GM19099 (cell line): Measurements from ENCODE around the gene CFAP161.

Source experiments
- POLR2A ChIP-seq: IDR thresholded peaks from 3 replicates; pipeline ENCODE4 v1.6.1; 2011; ENCODE audit warnings: low read depth; ENCODE audit not compliant: insufficient read length; ENCODE audit errors: extremely low read depth

CFAP161 gene

DNA sequence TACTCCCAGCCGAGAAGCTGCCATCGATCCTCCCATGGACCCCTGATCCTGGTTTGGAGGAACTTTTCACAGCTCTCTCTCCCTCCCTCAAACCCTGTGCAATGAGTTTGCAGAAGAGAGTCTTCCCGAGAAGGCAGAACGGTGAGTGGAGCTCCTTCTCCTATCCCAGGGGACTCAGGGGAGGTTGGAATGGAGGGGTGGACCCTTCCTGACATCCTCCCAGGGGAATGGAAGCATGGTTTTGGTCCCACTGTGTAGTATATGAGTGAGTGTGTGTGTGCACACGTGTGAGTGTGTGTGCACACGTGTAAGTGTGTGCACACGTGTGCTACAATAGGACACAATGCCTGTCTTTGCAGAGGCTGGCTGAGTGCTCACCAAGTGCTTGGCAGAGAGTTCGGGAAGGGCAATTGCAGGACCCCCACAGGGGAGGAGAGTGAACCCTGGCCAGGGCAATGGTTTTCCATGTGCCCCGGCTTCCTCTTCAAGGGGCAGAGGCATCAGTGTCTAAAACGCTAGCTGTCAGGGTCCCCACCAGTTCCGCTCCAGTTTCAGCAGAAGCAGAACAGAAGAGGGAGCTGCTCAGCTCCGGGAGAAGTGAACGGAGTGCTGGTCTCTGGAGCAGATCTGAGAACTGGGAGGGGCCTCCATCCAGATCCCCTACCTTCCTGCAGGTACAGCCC, 48.8 kb downstream of the CFAP161 start:
- TF ChIP-seq POLR2A = no peak

- no peak for TF ChIP-seq POLR2A
Observed at GRCh38 chr15:81183439-81183775, 49.3 kb downstream of the CFAP161 start.

- TF ChIP-seq POLR2A = no peak
Observed at GRCh38 chr15:81184188-81184587, 50.1 kb downstream of the CFAP161 start.

DNA sequence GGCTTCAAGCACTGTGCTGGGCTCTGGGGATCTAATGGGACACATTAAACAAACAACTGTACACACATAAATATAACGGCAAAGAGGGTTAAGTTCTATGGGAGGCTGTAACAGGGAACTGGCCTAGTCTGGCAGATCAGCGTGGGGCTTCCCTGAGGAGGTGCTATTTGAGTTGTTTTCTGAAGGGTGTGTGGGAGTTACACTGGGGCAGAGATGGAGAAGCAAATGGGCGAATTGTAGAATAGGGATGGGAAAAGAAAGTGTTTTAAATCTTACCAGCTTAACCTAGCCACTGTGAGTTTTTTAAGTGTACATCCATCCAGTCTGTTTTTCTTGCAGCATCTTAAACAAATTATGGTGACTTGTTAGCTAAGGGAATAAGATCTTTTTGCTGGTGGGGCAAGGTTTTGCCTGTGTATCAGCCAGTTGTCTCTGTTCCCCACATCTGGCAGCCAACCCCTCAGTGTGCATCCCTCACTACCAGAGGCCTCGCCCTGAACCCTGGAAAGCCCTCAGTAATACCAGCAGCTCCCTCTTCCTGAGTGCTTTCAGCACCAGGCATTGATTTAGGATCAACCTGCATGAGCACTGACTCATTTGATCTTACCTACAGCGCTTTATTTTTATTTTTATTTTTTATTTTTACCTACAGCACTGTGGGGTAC, 51.7 kb downstream of the CFAP161 start:
- no peak for TF ChIP-seq POLR2A

GRCh38 chr15:81188354-81188753, 54.3 kb downstream of the CFAP161 start:
- TF ChIP-seq POLR2A = no peak

- no peak for TF ChIP-seq POLR2A
Observed at GRCh38 chr15:81189583-81190283, 55.7 kb downstream of the CFAP161 start.

DNA sequence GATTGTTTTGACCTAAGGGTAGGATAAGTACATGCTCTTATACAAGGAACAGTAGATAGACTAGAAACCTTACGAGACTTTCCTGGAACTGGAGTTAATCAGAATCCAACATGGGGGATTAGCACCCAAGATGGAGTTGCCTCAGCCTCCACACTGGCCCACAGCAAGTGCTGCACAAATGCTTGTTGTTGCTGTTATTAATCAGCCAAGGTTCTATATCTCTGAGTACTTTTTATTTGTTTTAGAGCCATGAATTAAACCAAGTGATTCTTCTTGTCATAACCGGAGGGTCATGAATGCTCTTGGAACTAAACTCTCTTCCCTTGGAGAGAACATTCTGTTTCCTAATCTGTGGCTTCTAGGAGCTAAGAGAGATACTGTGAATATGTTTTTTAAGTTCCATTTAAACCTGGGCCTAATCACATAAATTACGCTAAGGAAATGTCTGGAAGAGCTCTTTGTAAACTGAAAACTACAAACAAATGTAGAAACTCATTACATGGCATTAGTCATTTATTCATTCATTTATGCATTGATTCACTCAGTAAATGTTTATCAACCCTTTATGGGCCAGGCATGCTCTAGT, 56.9 kb downstream of the CFAP161 start:
- no peak for TF ChIP-seq POLR2A

GRCh38 chr15:81191701-81192100, 57.6 kb downstream of the CFAP161 start:
- TF ChIP-seq POLR2A = no peak

- no peak for TF ChIP-seq POLR2A
Observed at GRCh38 chr15:81194723-81195122, 60.7 kb downstream of the CFAP161 start.

DNA sequence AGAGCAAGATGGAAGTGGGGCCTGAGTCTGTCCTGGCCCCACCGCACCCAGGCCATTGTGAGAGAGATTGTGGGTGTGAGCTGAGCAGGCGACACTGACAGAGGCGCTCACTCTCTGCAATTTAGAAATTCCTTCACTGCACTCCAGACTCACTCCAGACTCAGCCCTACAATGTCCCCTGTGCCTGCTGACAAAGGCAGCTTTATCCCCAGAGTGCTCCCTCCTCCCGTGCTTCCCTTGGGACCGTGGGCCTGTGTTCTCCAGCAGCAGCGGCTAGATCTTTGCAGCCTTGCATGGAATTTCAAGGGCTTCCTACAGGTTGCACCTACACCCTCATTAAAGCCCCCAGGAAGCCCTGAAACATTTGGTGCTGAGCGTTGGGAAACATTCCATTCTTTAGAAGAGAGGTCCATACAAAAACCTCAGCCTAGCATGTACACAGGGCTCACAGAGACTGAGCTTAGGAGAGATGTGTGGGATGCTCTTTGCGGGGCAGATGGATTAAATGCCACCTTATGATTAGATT, 61.3 kb downstream of the CFAP161 start:
- TF ChIP-seq POLR2A = no peak

GRCh38 chr15:81196576-81197254, 62.6 kb downstream of the CFAP161 start, which contains the start of gene IL16:
Gene IL16, plus strand, starts transcription at chr15:81196879. Its CDS starts 28,521 bp downstream, at chr15:81225400.
- no peak for TF ChIP-seq POLR2A

DNA sequence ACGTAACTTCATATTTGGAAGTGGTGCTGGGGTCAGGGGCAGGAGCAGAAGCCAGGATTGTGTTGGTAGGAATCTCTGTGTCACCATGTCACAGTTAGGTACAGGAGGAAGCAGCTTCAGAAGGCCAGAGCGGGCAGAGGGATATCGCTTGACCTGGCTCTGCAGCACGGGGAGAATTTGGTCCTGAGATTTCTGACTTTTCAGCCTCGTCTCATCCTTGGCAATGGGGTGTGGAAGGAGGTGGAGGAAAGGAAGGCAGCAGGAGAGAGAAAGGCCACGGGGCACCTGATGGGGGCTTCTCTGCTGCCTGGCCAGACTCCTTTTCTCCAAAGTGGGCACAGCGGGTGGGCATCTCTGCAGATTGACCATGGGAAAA, 63.2 kb downstream of the CFAP161 start:
- no peak for TF ChIP-seq POLR2A

DNA sequence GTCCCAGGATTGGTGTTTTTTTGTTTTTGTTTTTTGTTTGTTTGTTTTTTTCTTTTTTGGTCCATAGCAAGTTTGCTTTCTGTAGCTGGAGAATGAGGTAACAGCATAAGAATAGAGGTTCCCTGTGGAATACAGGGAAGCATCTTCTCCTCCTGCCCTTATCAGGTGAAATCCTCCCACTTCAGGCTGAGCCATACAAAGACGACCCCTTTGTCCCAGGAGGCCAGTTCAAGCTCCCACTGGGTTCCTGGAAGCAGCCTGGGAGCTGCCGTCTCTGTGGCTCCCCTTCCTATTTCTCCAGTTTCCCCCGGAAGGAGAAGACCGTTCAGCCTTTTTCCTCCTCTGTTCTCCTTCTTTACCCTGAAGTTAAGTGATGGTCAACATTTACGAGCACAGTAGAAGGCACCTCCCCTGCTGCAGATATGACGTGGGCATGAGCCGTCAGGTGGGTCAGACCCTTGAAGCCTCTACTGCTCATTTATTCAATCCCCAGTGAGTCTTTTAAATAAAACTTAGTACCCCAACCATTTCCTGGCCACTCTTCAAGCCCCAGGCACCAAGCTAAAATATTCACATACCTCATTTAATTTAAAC, 63.7 kb downstream of the CFAP161 start:
- no peak for TF ChIP-seq POLR2A
